ENCODE measurements around the gene UVRAG.
A peak's percentile ranks its signal among the peaks of the same experiment; 100 is the strongest.

The UVRAG gene

DNA sequence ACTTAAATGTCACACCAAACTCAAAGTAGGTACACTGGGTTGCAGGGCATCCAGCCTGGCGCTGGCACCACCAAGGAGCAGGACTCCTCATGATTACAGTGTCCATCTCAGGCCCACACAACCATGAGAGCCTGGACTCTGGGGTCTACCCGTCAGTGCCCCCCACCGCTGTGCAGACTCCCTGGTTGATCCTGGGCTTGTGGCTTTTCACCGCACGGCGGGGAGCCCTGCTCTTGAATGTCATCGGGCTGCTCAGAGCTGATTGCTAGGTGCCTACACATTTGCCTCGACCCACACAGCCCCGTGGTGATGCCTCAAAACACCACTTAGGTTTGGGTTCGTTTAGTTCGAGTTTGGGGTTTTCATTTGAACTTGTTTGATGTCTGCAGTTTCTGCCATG, 328.3 kb downstream of the UVRAG start:
- H3K9me3 ChIP-seq (ENCODE audit: control insufficient read depth, insufficient read depth, low read length): no peaks in the 10 kb centered on the region
- no peaks in the 10 kb centered on the region for H3K4me1 ChIP-seq (ENCODE audit: control insufficient read depth, insufficient read depth, low read length)
- H3K4me3 ChIP-seq (ENCODE audit: low read depth, low read length): no peak overlapping the region
- no peak overlapping the region for H3K9ac ChIP-seq (ENCODE audit: low read depth, low read length)
- H3K36me3 ChIP-seq (ENCODE audit: control insufficient read depth, insufficient read depth, low read length): no peaks in the 10 kb centered on the region
- H3K27me3 ChIP-seq (ENCODE audit: control insufficient read depth, insufficient read depth, low read length): no peaks in the 10 kb centered on the region

GRCh38 chr11:76147106-76147740, 332.2 kb downstream of the UVRAG start:
- no peak overlapping the region for H3K4me3 ChIP-seq (ENCODE audit: low read depth, low read length)
- H3K9ac ChIP-seq (ENCODE audit: low read depth, low read length): no peak overlapping the region
- H3K9me3 ChIP-seq (ENCODE audit: control insufficient read depth, insufficient read depth, low read length): no peaks in the 10 kb centered on the region
- H3K27me3 ChIP-seq (ENCODE audit: control insufficient read depth, insufficient read depth, low read length): peaks cover 16% of the 10 kb centered on the region
- no peaks in the 10 kb centered on the region for H3K36me3 ChIP-seq (ENCODE audit: control insufficient read depth, insufficient read depth, low read length)
- H3K4me1 ChIP-seq (ENCODE audit: control insufficient read depth, insufficient read depth, low read length): no peaks in the 10 kb centered on the region

GRCh38 chr11:76148231-76148630, 333.2 kb downstream of the UVRAG start:
- no peak overlapping the region for H3K4me3 ChIP-seq (ENCODE audit: low read depth, low read length)
- no peaks in the 10 kb centered on the region for H3K9me3 ChIP-seq (ENCODE audit: control insufficient read depth, insufficient read depth, low read length)
- H3K27me3 ChIP-seq (ENCODE audit: control insufficient read depth, insufficient read depth, low read length): peaks cover 24% of the 10 kb centered on the region
- H3K36me3 ChIP-seq (ENCODE audit: control insufficient read depth, insufficient read depth, low read length): no peaks in the 10 kb centered on the region
- H3K4me1 ChIP-seq (ENCODE audit: control insufficient read depth, insufficient read depth, low read length): no peaks in the 10 kb centered on the region
- H3K9ac ChIP-seq (ENCODE audit: low read depth, low read length): no peak overlapping the region

DNA sequence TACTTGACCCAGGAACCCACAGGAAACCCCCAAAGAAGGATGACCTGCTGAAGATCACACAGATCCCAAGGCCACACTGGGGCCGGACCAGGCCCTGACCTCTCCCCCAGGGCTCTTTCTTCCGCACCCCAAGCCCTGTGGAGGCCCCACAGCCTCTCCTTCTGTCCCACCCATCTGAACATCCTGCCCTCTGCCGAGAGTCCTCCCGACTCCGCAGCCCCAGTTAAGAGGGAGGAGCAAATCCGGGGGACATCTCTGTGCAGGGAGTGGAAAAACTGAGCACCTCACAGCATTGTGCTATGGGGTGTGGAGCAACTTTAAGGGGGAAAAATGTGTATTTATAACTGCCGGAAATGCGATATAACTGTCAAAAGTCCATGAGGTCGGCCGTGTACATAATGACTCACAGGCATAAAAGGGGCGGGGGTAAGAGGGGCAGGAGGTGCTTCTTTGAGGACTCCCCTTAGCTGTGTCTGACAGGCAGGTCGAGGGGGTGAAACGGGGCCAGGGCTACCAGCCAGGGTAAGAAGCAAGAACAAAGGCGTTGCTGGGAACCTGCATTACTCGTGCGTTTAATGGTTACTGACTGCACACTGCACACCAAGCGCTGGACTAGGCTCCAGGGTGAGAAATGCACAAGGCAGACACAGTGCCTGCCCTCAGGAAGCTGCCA, 334.1 kb downstream of the UVRAG start:
- no peak overlapping the region for H3K9ac ChIP-seq (ENCODE audit: low read depth, low read length)
- H3K4me1 ChIP-seq (ENCODE audit: control insufficient read depth, insufficient read depth, low read length): no peaks in the 10 kb centered on the region

DNA sequence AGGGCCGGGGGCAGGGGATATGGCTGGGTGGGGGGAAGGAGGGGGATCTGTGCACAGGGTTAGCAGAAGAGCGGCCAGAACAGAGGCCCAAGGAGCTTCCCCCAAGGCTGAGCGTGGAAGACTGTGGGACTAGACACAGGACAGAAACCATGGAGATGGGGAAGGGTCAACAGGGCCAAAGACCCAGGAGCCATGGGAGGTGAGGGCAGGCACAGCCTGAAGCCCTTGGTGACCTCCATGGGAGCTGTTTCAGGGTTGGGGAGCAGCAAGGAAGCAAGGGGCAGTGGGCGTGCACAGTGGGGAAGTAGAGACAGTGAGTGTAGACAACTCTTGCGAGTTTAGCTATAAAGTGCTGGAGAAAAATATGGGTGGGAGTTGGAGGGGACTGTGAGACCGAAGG, 334.7 kb downstream of the UVRAG start:
- H3K27me3 ChIP-seq (ENCODE audit: control insufficient read depth, insufficient read depth, low read length): peaks cover 29% of the 10 kb centered on the region
- H3K9me3 ChIP-seq (ENCODE audit: control insufficient read depth, insufficient read depth, low read length): no peaks in the 10 kb centered on the region
- no peaks in the 10 kb centered on the region for H3K4me1 ChIP-seq (ENCODE audit: control insufficient read depth, insufficient read depth, low read length)
- H3K36me3 ChIP-seq (ENCODE audit: control insufficient read depth, insufficient read depth, low read length): no peaks in the 10 kb centered on the region
- H3K4me3 ChIP-seq (ENCODE audit: low read depth, low read length): no peak overlapping the region
- H3K9ac ChIP-seq (ENCODE audit: low read depth, low read length): no peak overlapping the region

More for the DNA sequence above, 334.1 kb downstream of the UVRAG start:
- no peaks in the 10 kb centered on the region for H3K9me3 ChIP-seq (ENCODE audit: control insufficient read depth, insufficient read depth, low read length)
- peaks cover 29% of the 10 kb centered on the region for H3K27me3 ChIP-seq (ENCODE audit: control insufficient read depth, insufficient read depth, low read length)
- no peak overlapping the region for H3K4me3 ChIP-seq (ENCODE audit: low read depth, low read length)
- H3K36me3 ChIP-seq (ENCODE audit: control insufficient read depth, insufficient read depth, low read length): no peaks in the 10 kb centered on the region

DNA sequence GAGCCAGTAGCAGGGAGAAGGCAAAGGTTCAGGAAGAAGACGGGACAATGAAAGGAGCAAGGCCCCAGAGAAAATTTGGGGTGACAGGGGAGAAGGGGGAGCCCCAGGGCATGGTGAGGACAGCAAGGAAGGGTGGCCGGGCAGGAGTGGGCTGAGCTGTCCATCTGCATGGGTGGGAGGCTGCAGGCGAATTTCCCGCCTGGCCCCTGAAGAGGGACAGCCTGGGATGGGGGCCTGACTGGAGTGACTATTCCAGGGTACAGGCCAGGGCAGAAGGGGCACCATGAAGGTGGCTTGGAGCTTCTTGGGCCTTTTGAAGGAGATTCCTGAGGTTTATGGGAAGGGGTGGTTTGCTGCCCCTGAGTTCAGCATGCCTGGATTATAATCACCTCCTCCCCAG, 335.1 kb downstream of the UVRAG start:
- no peak overlapping the region for H3K9ac ChIP-seq (ENCODE audit: low read depth, low read length)
- peaks cover 29% of the 10 kb centered on the region for H3K27me3 ChIP-seq (ENCODE audit: control insufficient read depth, insufficient read depth, low read length)
- no peaks in the 10 kb centered on the region for H3K4me1 ChIP-seq (ENCODE audit: control insufficient read depth, insufficient read depth, low read length)
- no peaks in the 10 kb centered on the region for H3K36me3 ChIP-seq (ENCODE audit: control insufficient read depth, insufficient read depth, low read length)
- H3K4me3 ChIP-seq (ENCODE audit: low read depth, low read length): no peak overlapping the region
- H3K9me3 ChIP-seq (ENCODE audit: control insufficient read depth, insufficient read depth, low read length): no peaks in the 10 kb centered on the region

GRCh38 chr11:76151556-76152085, 336.6 kb downstream of the UVRAG start:
- no peak overlapping the region for H3K4me3 ChIP-seq (ENCODE audit: low read depth, low read length)
- peaks cover 29% of the 10 kb centered on the region for H3K27me3 ChIP-seq (ENCODE audit: control insufficient read depth, insufficient read depth, low read length)
- no peaks in the 10 kb centered on the region for H3K36me3 ChIP-seq (ENCODE audit: control insufficient read depth, insufficient read depth, low read length)
- H3K4me1 ChIP-seq (ENCODE audit: control insufficient read depth, insufficient read depth, low read length): no peaks in the 10 kb centered on the region
- H3K9me3 ChIP-seq (ENCODE audit: control insufficient read depth, insufficient read depth, low read length): no peaks in the 10 kb centered on the region
- no peak overlapping the region for H3K9ac ChIP-seq (ENCODE audit: low read depth, low read length)

DNA sequence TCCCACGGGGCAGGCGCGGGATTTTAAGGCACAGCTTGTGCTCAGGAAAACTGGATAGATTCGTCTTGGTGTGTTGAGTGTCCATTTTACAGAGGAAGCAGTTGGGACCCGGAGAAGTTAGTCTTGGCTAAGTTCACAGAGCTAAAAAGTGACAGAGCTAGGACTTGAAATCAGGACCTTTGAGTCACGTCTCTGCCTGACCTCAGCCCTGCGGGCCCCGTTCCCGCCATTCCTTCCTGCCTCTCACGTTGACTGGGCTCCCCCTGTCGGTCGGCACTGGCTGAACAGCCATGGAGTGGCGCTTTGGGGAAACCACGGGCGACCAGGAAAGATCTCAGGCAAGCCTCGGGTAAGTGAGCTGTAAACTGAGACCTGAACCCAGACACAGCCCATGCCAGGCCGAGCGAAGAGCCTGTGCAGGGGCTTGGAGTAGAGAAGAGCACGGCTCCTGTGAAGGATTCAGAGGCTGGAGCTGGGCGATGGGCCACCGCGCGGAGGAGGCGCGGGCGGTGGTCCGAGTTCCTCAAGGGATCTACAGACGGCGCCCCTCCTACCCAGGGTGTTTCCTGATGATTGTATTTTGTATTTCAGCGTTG, 337.2 kb downstream of the UVRAG start:
- H3K36me3 ChIP-seq (ENCODE audit: control insufficient read depth, insufficient read depth, low read length): no peaks in the 10 kb centered on the region
- no peaks in the 10 kb centered on the region for H3K4me1 ChIP-seq (ENCODE audit: control insufficient read depth, insufficient read depth, low read length)
- H3K4me3 ChIP-seq (ENCODE audit: low read depth, low read length): peak overlapping the region; percentile 61
- peaks cover 29% of the 10 kb centered on the region for H3K27me3 ChIP-seq (ENCODE audit: control insufficient read depth, insufficient read depth, low read length)
- no peaks in the 10 kb centered on the region for H3K9me3 ChIP-seq (ENCODE audit: control insufficient read depth, insufficient read depth, low read length)
- peak overlapping the region; percentile 70 for H3K9ac ChIP-seq (ENCODE audit: low read depth, low read length)

GRCh38 chr11:76152741-76153570, 337.9 kb downstream of the UVRAG start:
- Histone ChIP-seq H3K9ac (ENCODE audit: low read depth, low read length) (peak overlapping the region; percentile 70), H3K36me3 (ENCODE audit: control insufficient read depth, insufficient read depth, low read length) (no peaks in the 10 kb centered on the region), H3K9me3 (ENCODE audit: control insufficient read depth, insufficient read depth, low read length) (no peaks in the 10 kb centered on the region), H3K4me3 (ENCODE audit: low read depth, low read length) (peak overlapping the region; percentile 61), H3K27me3 (ENCODE audit: control insufficient read depth, insufficient read depth, low read length) (peaks cover 29% of the 10 kb centered on the region), H3K4me1 (ENCODE audit: control insufficient read depth, insufficient read depth, low read length) (no peaks in the 10 kb centered on the region)

DNA sequence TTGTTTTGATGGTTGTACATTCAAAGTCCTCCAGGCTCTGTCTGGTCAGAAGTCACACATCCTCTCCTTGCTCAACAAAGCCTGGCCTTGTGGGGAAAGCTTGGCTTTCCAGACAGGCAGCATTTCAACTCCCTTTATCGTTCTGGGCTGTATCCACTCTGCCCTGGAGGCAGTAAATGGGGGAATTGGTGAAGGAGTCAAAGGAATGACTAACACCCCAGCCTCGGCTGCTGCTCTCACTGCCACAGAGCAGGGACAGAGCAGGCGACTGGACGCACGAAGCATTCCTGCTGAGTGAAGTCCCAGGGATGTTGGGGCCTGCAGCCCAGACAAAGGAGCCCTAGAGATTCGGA, 338.5 kb downstream of the UVRAG start:
- Histone ChIP-seq H3K36me3 (ENCODE audit: control insufficient read depth, insufficient read depth, low read length) (no peaks in the 10 kb centered on the region), H3K9ac (ENCODE audit: low read depth, low read length) (no peak overlapping the region), H3K4me3 (ENCODE audit: low read depth, low read length) (no peak overlapping the region), H3K4me1 (ENCODE audit: control insufficient read depth, insufficient read depth, low read length) (no peaks in the 10 kb centered on the region), H3K9me3 (ENCODE audit: control insufficient read depth, insufficient read depth, low read length) (no peaks in the 10 kb centered on the region), H3K27me3 (ENCODE audit: control insufficient read depth, insufficient read depth, low read length) (peaks cover 29% of the 10 kb centered on the region)

- Histone ChIP-seq H3K9ac (ENCODE audit: low read depth, low read length) (no peak overlapping the region), H3K36me3 (ENCODE audit: control insufficient read depth, insufficient read depth, low read length) (no peaks in the 10 kb centered on the region), H3K9me3 (ENCODE audit: control insufficient read depth, insufficient read depth, low read length) (no peaks in the 10 kb centered on the region), H3K27me3 (ENCODE audit: control insufficient read depth, insufficient read depth, low read length) (peaks cover 27% of the 10 kb centered on the region), H3K4me1 (ENCODE audit: control insufficient read depth, insufficient read depth, low read length) (no peaks in the 10 kb centered on the region), H3K4me3 (ENCODE audit: low read depth, low read length) (no peak overlapping the region)
These were observed 340.7 kb downstream of the UVRAG start for GRCh38 chr11:76155500-76156227.
